ENCODE measurements around the gene ARL8B.
"Not testable (repeated sequence)": the region's sequence is repeated elsewhere in the genome, so short reads cannot be mapped to it uniquely, and the experiment has no call there.

ARL8B gene

GRCh38 chr3:5162102-5162501, 40.0 kb downstream of the ARL8B start:
- WGBS, 2 experiments = 94 to 96% methylated on average over 1 of the region's 1 CpG
- H3K27ac ChIP-seq (ENCODE audit: insufficient read depth, low read depth, low read length, poor library complexity, severe bottlenecking) = no peak overlapping the region

GRCh38 chr3:5165698-5166097, 43.6 kb downstream of the ARL8B start:
- Histone ChIP-seq H3K9me3 (ENCODE audit: control insufficient read depth, low read length) (no peaks in the 10 kb centered on the region), H3K4me3 (ENCODE audit: insufficient read depth, low read depth, low read length) (no peak overlapping the region), H3K27me3 (ENCODE audit: control insufficient read depth, insufficient read depth, low read length, poor library complexity, severe bottlenecking) (no peaks in the 10 kb centered on the region), H3K4me1 (ENCODE audit: control insufficient read depth, insufficient read depth, low read length) (peaks cover 18% of the 10 kb centered on the region), H3K27ac (ENCODE audit: insufficient read depth, low read depth, low read length, poor library complexity, severe bottlenecking) (no peak overlapping the region), H3K36me3 (ENCODE audit: control insufficient read depth, insufficient read depth, low read length) (no peaks in the 10 kb centered on the region)
- 91 to 100% methylated on average over 4 of the region's 4 CpGs for WGBS, 2 experiments

More at GRCh38 chr3:5162102-5162501, 40.0 kb downstream of the ARL8B start:
- H3K9me3 ChIP-seq (ENCODE audit: control insufficient read depth, low read length) = no peaks in the 10 kb centered on the region
- H3K4me3 ChIP-seq (ENCODE audit: insufficient read depth, low read depth, low read length) = no peak overlapping the region
- H3K4me1 ChIP-seq (ENCODE audit: control insufficient read depth, insufficient read depth, low read length) = peaks cover 26% of the 10 kb centered on the region
- no peaks in the 10 kb centered on the region for H3K36me3 ChIP-seq (ENCODE audit: control insufficient read depth, insufficient read depth, low read length)
- no peaks in the 10 kb centered on the region for H3K27me3 ChIP-seq (ENCODE audit: control insufficient read depth, insufficient read depth, low read length, poor library complexity, severe bottlenecking)

- whole genome bisulfite sequencing, 2 experiments = 93 to 95% methylated on average over 2 of the region's 2 CpGs
- Histone ChIP-seq H3K4me1 (ENCODE audit: control insufficient read depth, insufficient read depth, low read length) (peaks cover 6% of the 10 kb centered on the region), H3K9me3 (ENCODE audit: control insufficient read depth, low read length) (no peaks in the 10 kb centered on the region), H3K27ac (ENCODE audit: insufficient read depth, low read depth, low read length, poor library complexity, severe bottlenecking) (no peak overlapping the region), H3K27me3 (ENCODE audit: control insufficient read depth, insufficient read depth, low read length, poor library complexity, severe bottlenecking) (no peaks in the 10 kb centered on the region), H3K36me3 (ENCODE audit: control insufficient read depth, insufficient read depth, low read length) (no peaks in the 10 kb centered on the region), H3K4me3 (ENCODE audit: insufficient read depth, low read depth, low read length) (no peak overlapping the region)
These were observed 44.8 kb downstream of the ARL8B start for GRCh38 chr3:5166846-5167245.

- H3K27ac ChIP-seq (ENCODE audit: insufficient read depth, low read depth, low read length, poor library complexity, severe bottlenecking) = no peak overlapping the region
- 90 to 96% methylated on average over 4 of the region's 4 CpGs for WGBS, 2 experiments
- H3K27me3 ChIP-seq (ENCODE audit: control insufficient read depth, insufficient read depth, low read length, poor library complexity, severe bottlenecking) = no peaks in the 10 kb centered on the region
- H3K4me3 ChIP-seq (ENCODE audit: insufficient read depth, low read depth, low read length) = no peak overlapping the region
- no peaks in the 10 kb centered on the region for H3K4me1 ChIP-seq (ENCODE audit: control insufficient read depth, insufficient read depth, low read length)
- no peaks in the 10 kb centered on the region for H3K9me3 ChIP-seq (ENCODE audit: control insufficient read depth, low read length)
- no peaks in the 10 kb centered on the region for H3K36me3 ChIP-seq (ENCODE audit: control insufficient read depth, insufficient read depth, low read length)
These were observed 46.0 kb downstream of the ARL8B start for GRCh38 chr3:5168110-5168509.

GRCh38 chr3:5169807-5170206, 47.7 kb downstream of the ARL8B start:
- no peak overlapping the region for H3K27ac ChIP-seq (ENCODE audit: insufficient read depth, low read depth, low read length, poor library complexity, severe bottlenecking)
- no peak overlapping the region for H3K4me3 ChIP-seq (ENCODE audit: insufficient read depth, low read depth, low read length)
- no peaks in the 10 kb centered on the region for H3K9me3 ChIP-seq (ENCODE audit: control insufficient read depth, low read length)
- no peaks in the 10 kb centered on the region for H3K36me3 ChIP-seq (ENCODE audit: control insufficient read depth, insufficient read depth, low read length)
- H3K4me1 ChIP-seq (ENCODE audit: control insufficient read depth, insufficient read depth, low read length) = no peaks in the 10 kb centered on the region
- H3K27me3 ChIP-seq (ENCODE audit: control insufficient read depth, insufficient read depth, low read length, poor library complexity, severe bottlenecking) = no peaks in the 10 kb centered on the region
- 90 to 91% methylated on average over 2 of the region's 2 CpGs for WGBS, 2 experiments

- Histone ChIP-seq H3K36me3 (ENCODE audit: control insufficient read depth, insufficient read depth, low read length) (no peaks in the 10 kb centered on the region), H3K9me3 (ENCODE audit: control insufficient read depth, low read length) (no peaks in the 10 kb centered on the region), H3K4me3 (ENCODE audit: insufficient read depth, low read depth, low read length) (no peak overlapping the region), H3K27ac (ENCODE audit: insufficient read depth, low read depth, low read length, poor library complexity, severe bottlenecking) (no peak overlapping the region), H3K27me3 (ENCODE audit: control insufficient read depth, insufficient read depth, low read length, poor library complexity, severe bottlenecking) (no peaks in the 10 kb centered on the region), H3K4me1 (ENCODE audit: control insufficient read depth, insufficient read depth, low read length) (no peaks in the 10 kb centered on the region)
- WGBS, 2 experiments = 96 to 98% methylated on average over 5 of the region's 5 CpGs
These were observed 48.9 kb downstream of the ARL8B start for GRCh38 chr3:5170975-5171374.

- H3K36me3 ChIP-seq (ENCODE audit: control insufficient read depth, insufficient read depth, low read length) = no peaks in the 10 kb centered on the region
- no peaks in the 10 kb centered on the region for H3K9me3 ChIP-seq (ENCODE audit: control insufficient read depth, low read length)
- H3K4me1 ChIP-seq (ENCODE audit: control insufficient read depth, insufficient read depth, low read length) = no peaks in the 10 kb centered on the region
- no peaks in the 10 kb centered on the region for H3K27me3 ChIP-seq (ENCODE audit: control insufficient read depth, insufficient read depth, low read length, poor library complexity, severe bottlenecking)
- H3K27ac ChIP-seq (ENCODE audit: insufficient read depth, low read depth, low read length, poor library complexity, severe bottlenecking) = no peak overlapping the region
- H3K4me3 ChIP-seq (ENCODE audit: insufficient read depth, low read depth, low read length) = no peak overlapping the region
- 94 to 97% methylated on average over 3 of the region's 4 CpGs for WGBS, 2 experiments
These were observed 49.9 kb downstream of the ARL8B start for GRCh38 chr3:5172018-5172417.

- H3K36me3 ChIP-seq (ENCODE audit: control insufficient read depth, insufficient read depth, low read length) = not testable (repeated sequence)
- WGBS, 2 experiments = 93 to 100% methylated on average over 1 of the region's 2 CpGs
These were observed 56.9 kb downstream of the ARL8B start for GRCh38 chr3:5179036-5179435.

GRCh38 chr3:5181469-5182141, 59.5 kb downstream of the ARL8B start:
- Histone ChIP-seq H3K4me3 (ENCODE audit: insufficient read depth, low read depth, low read length) (no peak overlapping the region), H3K4me1 (ENCODE audit: control insufficient read depth, insufficient read depth, low read length) (no peaks in the 10 kb centered on the region), H3K27me3 (ENCODE audit: control insufficient read depth, insufficient read depth, low read length, poor library complexity, severe bottlenecking) (peaks cover 5% of the 10 kb centered on the region), H3K9me3 (ENCODE audit: control insufficient read depth, low read length) (no peaks in the 10 kb centered on the region), H3K27ac (ENCODE audit: insufficient read depth, low read depth, low read length, poor library complexity, severe bottlenecking) (no peak overlapping the region), H3K36me3 (ENCODE audit: control insufficient read depth, insufficient read depth, low read length) (peaks cover 4% of the 10 kb centered on the region)
- 89 to 94% methylated on average over 1 of the region's 2 CpGs for WGBS, 2 experiments

More at GRCh38 chr3:5179036-5179435, 56.9 kb downstream of the ARL8B start:
- H3K4me1 ChIP-seq (ENCODE audit: control insufficient read depth, insufficient read depth, low read length); H3K27ac ChIP-seq (ENCODE audit: insufficient read depth, low read depth, low read length, poor library complexity, severe bottlenecking); H3K4me3 ChIP-seq (ENCODE audit: insufficient read depth, low read depth, low read length); H3K9me3 ChIP-seq (ENCODE audit: control insufficient read depth, low read length); H3K27me3 ChIP-seq (ENCODE audit: control insufficient read depth, insufficient read depth, low read length, poor library complexity, severe bottlenecking): not testable (repeated sequence)

GRCh38 chr3:5183714-5184113, 61.6 kb downstream of the ARL8B start:
- H3K27ac ChIP-seq (ENCODE audit: insufficient read depth, low read depth, low read length, poor library complexity, severe bottlenecking); H3K4me3 ChIP-seq (ENCODE audit: insufficient read depth, low read depth, low read length); H3K4me1 ChIP-seq (ENCODE audit: control insufficient read depth, insufficient read depth, low read length); H3K36me3 ChIP-seq (ENCODE audit: control insufficient read depth, insufficient read depth, low read length); H3K9me3 ChIP-seq (ENCODE audit: control insufficient read depth, low read length): not testable (repeated sequence)
- H3K27me3 ChIP-seq (ENCODE audit: control insufficient read depth, insufficient read depth, low read length, poor library complexity, severe bottlenecking) = peaks cover 15% of the 10 kb centered on the region
- 90 to 95% methylated on average over 12 of the region's 12 CpGs for WGBS, 2 experiments

- H3K4me1 ChIP-seq (ENCODE audit: control insufficient read depth, insufficient read depth, low read length) = no peaks in the 10 kb centered on the region
- no peak overlapping the region for H3K27ac ChIP-seq (ENCODE audit: insufficient read depth, low read depth, low read length, poor library complexity, severe bottlenecking)
- H3K36me3 ChIP-seq (ENCODE audit: control insufficient read depth, insufficient read depth, low read length) = peaks cover 4% of the 10 kb centered on the region
- H3K4me3 ChIP-seq (ENCODE audit: insufficient read depth, low read depth, low read length) = no peak overlapping the region
- peaks cover 18% of the 10 kb centered on the region for H3K27me3 ChIP-seq (ENCODE audit: control insufficient read depth, insufficient read depth, low read length, poor library complexity, severe bottlenecking)
- 93 to 97% methylated on average over 6 of the region's 6 CpGs for WGBS, 2 experiments
- no peaks in the 10 kb centered on the region for H3K9me3 ChIP-seq (ENCODE audit: control insufficient read depth, low read length)
These were observed 62.4 kb downstream of the ARL8B start for GRCh38 chr3:5184499-5184898.

All from ectodermal cell (in vitro differentiated cells).